Measurements from ENCODE around the gene C1orf50.

The C1orf50 gene

DNA sequence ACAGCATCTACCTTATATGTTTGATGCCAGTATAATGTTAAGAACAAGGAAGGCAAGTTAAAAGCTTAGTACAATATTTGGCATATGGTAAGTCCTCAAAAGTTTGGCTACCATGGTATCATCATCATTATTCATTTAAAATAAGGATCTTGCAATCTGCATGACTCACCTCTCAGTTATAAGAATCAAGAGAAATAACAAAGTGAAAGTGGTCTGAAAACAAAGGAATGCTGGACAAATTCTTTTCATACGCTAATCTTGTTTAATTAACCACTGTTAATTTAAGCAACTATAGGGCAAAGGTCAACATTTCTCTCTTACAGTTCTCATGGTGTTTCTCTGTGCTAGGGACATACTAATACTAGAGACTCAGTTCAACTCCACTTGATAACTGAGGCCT is 14.0 kb upstream of the C1orf50 start:
- no peak for DNase-seq (ENCODE audit: low spot score)
- TF ChIP-seq, protein P1, sequence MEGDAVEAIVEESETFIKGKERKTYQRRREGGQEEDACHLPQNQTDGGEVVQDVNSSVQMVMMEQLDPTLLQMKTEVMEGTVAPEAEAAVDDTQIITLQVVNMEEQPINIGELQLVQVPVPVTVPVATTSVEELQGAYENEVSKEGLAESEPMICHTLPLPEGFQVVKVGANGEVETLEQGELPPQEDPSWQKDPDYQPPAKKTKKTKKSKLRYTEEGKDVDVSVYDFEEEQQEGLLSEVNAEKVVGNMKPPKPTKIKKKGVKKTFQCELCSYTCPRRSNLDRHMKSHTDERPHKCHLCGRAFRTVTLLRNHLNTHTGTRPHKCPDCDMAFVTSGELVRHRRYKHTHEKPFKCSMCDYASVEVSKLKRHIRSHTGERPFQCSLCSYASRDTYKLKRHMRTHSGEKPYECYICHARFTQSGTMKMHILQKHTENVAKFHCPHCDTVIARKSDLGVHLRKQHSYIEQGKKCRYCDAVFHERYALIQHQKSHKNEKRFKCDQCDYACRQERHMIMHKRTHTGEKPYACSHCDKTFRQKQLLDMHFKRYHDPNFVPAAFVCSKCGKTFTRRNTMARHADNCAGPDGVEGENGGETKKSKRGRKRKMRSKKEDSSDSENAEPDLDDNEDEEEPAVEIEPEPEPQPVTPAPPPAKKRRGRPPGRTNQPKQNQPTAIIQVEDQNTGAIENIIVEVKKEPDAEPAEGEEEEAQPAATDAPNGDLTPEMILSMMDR (IDR thresholded peaks at IDR 0.05; ENCODE audit: extremely low read depth, missing control alignments), result no peak

DNA sequence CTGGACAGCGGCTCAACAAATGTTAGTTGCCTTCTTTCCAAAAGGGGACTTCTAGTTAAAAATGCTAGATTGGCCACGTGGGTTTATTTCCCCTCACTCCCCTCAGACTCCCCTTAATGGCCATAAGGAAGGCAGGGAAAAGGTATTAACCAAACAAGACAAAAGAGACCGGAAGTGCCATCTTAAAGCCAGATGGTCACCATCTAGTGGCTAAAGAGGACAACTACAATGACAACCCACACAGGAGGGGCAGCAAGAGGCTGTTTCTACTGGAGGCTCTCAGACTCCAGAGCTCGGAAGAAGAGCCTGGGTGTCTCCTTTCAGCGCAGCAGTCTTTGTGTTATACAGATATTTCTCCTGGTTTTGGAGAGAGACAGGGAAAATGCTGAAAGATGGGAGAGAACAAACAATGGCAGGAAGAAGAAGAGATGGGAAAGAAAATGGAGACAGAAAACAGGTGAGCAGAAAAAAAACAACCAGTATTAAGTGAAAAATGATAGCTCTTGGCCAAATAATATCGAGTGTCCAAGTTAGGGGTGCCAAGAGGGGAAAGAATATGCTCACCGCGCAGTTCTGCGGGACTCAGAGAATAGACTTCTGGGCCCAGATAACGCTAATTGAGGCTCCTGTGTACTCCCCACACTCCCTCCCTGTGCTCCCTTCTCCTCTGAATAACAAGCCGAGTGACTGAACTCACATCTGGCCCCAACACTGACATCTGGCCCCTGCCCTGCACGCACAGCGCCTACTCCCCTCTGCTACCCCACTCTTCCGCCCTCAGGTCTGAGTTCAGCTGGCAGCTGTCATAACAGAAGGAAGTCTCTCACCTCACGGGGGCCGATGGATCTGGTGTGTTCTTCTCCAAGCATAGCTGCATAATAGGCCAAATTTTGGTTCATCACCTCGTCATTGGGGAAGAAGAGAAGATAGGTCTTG is 9.8 kb upstream of the C1orf50 start:
- TF ChIP-seq, protein P1 (IDR thresholded peaks at IDR 0.05; ENCODE audit: extremely low read depth, missing control alignments), result peak; percentile 47
- DNase-seq (ENCODE audit: low spot score), result peak; percentile 82

DNA sequence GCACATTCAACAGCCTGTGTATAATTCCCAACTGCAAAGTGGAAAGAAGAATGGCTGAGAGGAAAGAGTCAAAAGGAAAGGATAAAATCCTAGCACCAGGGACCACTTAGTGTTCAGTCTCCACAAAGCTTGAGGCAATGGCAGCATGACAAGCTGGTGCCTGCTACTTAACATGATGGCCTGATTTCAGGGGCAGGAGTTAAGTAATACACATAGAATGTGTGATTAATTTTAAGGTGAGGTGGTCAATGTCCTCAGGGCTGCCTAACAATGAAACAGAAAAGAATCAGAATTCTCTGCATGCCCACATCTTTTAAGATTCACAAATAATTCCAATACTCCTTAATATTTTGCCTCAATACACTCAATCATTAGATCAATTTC is 9.2 kb upstream of the C1orf50 start:
- TF ChIP-seq, protein P1 (IDR thresholded peaks at IDR 0.05; ENCODE audit: extremely low read depth, missing control alignments), result no peak
- no peak for DNase-seq (ENCODE audit: low spot score)

DNA sequence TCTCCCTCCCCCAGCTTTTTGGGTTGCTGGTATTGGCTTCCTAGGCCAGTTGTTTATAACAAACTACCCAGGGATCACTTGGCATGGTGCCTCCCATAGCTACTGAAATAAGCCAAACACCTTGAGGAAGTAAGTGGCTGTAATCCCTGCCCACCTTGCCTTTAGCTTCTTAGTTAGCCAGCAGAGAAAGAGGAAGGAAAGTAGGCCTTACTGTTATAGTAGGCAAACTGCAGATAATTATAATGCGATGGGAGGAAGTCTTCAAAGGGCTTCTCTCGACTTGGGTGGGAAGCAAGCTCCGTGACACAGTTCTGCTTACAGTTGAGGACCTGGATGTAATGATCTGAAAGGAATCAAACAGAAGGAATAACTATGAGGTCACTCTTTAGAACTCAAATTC is 8.4 kb upstream of the C1orf50 start:
- TF ChIP-seq, protein P1 (IDR thresholded peaks at IDR 0.05; ENCODE audit: extremely low read depth, missing control alignments), result no peak
- DNase-seq (ENCODE audit: low spot score), result no peak

DNA sequence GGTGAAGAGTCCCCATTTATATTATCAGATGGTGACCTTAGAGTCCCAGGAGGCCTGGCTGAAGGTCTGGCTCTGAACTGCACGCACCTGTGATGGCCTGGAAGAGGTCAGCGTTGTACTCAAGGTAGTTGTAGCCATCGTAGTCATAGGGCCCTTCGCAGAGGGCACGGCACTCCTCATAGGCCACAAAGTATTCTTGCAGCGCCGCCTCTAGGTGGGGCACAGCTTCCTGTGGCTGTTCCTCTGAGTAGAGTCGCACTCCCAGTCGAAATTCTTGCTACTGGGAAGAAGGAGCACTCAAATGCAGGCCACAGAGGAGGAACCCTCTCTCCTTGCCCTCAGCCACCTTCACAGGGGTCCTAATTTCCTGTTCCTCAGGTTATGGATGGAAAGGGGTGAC is 7.9 kb upstream of the C1orf50 start:
- DNase-seq (ENCODE audit: low spot score), result no peak
- TF ChIP-seq, protein P1 (IDR thresholded peaks at IDR 0.05; ENCODE audit: extremely low read depth, missing control alignments), result no peak

DNA sequence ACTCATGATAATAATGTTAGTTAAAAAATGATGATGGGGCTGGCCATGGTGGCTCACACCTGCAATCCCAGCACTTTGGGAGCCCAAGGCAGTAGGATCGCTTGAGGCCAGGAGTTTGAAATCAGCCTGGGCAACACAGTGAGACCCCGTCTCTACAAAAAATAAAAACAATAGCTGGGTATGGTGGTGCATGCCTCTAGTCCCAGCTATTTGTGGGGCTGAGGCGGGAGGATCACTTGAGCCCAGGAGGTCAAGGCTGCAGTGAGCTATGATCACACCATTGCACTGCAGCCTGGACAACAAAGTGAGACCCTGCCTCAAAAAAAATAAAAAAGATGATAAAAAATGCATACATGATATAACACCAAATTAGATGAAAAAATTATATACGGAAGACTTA is 5.5 kb upstream of the C1orf50 start:
- TF ChIP-seq, protein P1 (IDR thresholded peaks at IDR 0.05; ENCODE audit: extremely low read depth, missing control alignments), result no peak
- no peak for DNase-seq (ENCODE audit: low spot score)

DNA sequence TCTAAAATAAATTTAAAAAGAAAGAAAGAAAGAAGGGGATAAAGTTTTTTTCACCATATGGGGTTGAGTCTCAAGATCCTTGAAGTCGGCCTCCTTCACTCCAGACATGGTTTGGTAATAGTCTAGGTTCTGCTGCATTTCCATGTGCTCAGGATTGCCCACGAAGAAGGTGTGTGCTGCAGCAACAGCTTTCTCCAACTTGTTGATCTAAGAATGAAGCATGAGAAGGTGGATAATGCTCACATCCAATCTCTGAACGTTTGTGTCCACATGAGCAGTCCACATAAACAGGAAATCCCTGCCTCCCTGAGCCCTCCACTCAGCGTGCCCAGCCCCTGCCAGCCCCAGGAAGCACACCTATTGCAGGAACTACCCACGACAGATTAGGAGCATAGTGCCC is 4.8 kb upstream of the C1orf50 start:
- no peak for DNase-seq (ENCODE audit: low spot score)
- TF ChIP-seq, protein P1 (IDR thresholded peaks at IDR 0.05; ENCODE audit: extremely low read depth, missing control alignments), result no peak

Data from GM20000 (cell line).